GM12878 (cell line): ENCODE results near the gene TACR2. TPM values are rescaled to one million over a fixed set of nuclear protein-coding genes. Genes with fewer than 3 reads are reported as not detected.

Source experiments
- ATAC-seq: fragments of 200-7000 bp; cut with Tn5 transposase; 3 replicates; pipeline ENCODE4 v1.9.1; 2020; ENCODE audit warnings: mild to moderate bottlenecking, moderate library complexity
- BruUV-seq: library from RNA; stranded (reverse); fragments of 400-500 nt; replicated peaks from 2 replicates; lab custom pipeline; 2021; lab: Mats Ljungman, UMichigan
- CTCF ChIA-PET: fragments of 300-600 bp; sonication (Branson Sonifier 250); formaldehyde crosslinking; extraction: SDS; loops from one replicate; lab custom pipeline; 2021; ENCODE audit warnings: inconsistent platforms; lab: Yijun Ruan, JAX
- POLR2A ChIA-PET: fragments of 350-600 bp; formaldehyde crosslinking; extraction: SDS; loops from one replicate; lab custom pipeline; 2021; ENCODE audit warnings: inconsistent platforms; lab: Charles Lee
- RAD21 ChIA-PET: fragments of 300-600 bp; sonication (Branson Sonifier 250); formaldehyde crosslinking; loops from one replicate; lab custom pipeline; 2023; ENCODE audit warnings: antibody characterized with exemption; ENCODE audit not compliant: unreplicated experiment; lab: Charles Lee
- SMC1A ChIA-PET: fragments of 300-600 bp; sonication (Branson Sonifier 250); formaldehyde crosslinking; loops from one replicate; lab custom pipeline; 2023; ENCODE audit not compliant: unreplicated experiment, uncharacterized antibody; lab: Charles Lee
- DNase-seq: peaks from one replicate; pipeline ENCODE4 v3.0.0-alpha.2; 2011; ENCODE audit warnings: low read depth, low spot score
- FAIRE-seq: peaks from 3 replicates; lab custom pipeline; 2011; peaks lifted over from hg19 to GRCh38; lab: Jason Lieb, UNC
- H2AFZ ChIP-seq: 2 replicates; pipeline ENCODE4 v1.6.0; 2011; ENCODE audit warnings: low read depth, low read length, control low read depth; ENCODE audit not compliant: control insufficient read depth
- H3K27ac ChIP-seq: 2 replicates; pipeline ENCODE4 v1.5.1; 2011; ENCODE audit warnings: control low read depth; ENCODE audit not compliant: control insufficient read depth, insufficient read depth
- H3K27me3 ChIP-seq, 2 experiments: replicated peaks in 1 of 2; 2 replicates each; pipeline versions ENCODE4 v1.6.0 to v1.6.1; 2011; ENCODE audit warnings: low read length in 1 of 2; ENCODE audit not compliant: control insufficient read depth in 2 of 2, insufficient read depth in 2 of 2
- H3K36me3 ChIP-seq, 2 experiments: 2 replicates each; pipeline ENCODE4 v1.5.1; 2011; ENCODE audit warnings: low read length in 1 of 2; ENCODE audit not compliant: control insufficient read depth in 2 of 2, insufficient read depth in 2 of 2
- H3K4me1 ChIP-seq: 2 replicates; pipeline ENCODE4 v1.6.1; 2011; ENCODE audit warnings: mild to moderate bottlenecking, low read length, moderate library complexity, mixed read lengths; ENCODE audit not compliant: control insufficient read depth, insufficient read depth
- H3K4me2 ChIP-seq: 2 replicates; pipeline ENCODE4 v1.6.0; 2011; ENCODE audit warnings: control low read depth; ENCODE audit not compliant: control insufficient read depth, insufficient read depth
- H3K4me3 ChIP-seq: fragments of 200-600 bp; sonication (generic); 2 replicates; pipeline ENCODE4 v1.5.1; 2016
- H3K79me2 ChIP-seq: 2 replicates; pipeline ENCODE4 v1.6.0; 2011; ENCODE audit warnings: low read length; ENCODE audit not compliant: control insufficient read depth, insufficient read depth
- H3K9ac ChIP-seq: 2 replicates; pipeline ENCODE4 v1.8.0; 2011; ENCODE audit warnings: low read length, control low read depth, mixed read lengths; ENCODE audit not compliant: control insufficient read depth, insufficient read depth
- H3K9me3 ChIP-seq: replicated peaks from 3 replicates; pipeline ENCODE4 v1.5.1; 2011; ENCODE audit warnings: mild to moderate bottlenecking, low read length; ENCODE audit not compliant: control insufficient read depth, insufficient read depth
- H4K20me1 ChIP-seq: 2 replicates; pipeline ENCODE4 v1.6.0; 2011; ENCODE audit not compliant: control insufficient read depth, insufficient read depth
- ATF3 ChIP-seq: IDR thresholded peaks from 2 replicates; pipeline ENCODE4 v1.6.1; 2011; ENCODE audit warnings: low read depth, mild to moderate bottlenecking, low read length, moderate library complexity, borderline replicate concordance; ENCODE audit errors: extremely low read depth
- BCL11A ChIP-seq: IDR thresholded peaks from 2 replicates; pipeline ENCODE4 v1.6.1; 2011; ENCODE audit warnings: low read depth, low read length
- CBX5 ChIP-seq: sonication (generic); IDR thresholded peaks from 2 replicates; pipeline ENCODE4 v1.6.1; 2016; ENCODE audit warnings: low read depth, moderate library complexity, mild to moderate bottlenecking, inconsistent platforms
- HSF1 ChIP-seq: fragments of 150-350 bp; IDR thresholded peaks from 2 replicates; pipeline ENCODE4 v1.6.1; 2014; ENCODE audit warnings: mild to moderate bottlenecking, low read depth, low read length
- MEF2A ChIP-seq: IDR thresholded peaks from 2 replicates; pipeline ENCODE4 v1.6.1; 2011; ENCODE audit warnings: low read depth, mild to moderate bottlenecking, low read length, moderate library complexity; ENCODE audit not compliant: insufficient read depth
- PML ChIP-seq: IDR thresholded peaks from 2 replicates; pipeline ENCODE4 v1.6.1; 2012; ENCODE audit warnings: low read length, inconsistent platforms
- POLR2AphosphoS2 ChIP-seq: IDR thresholded peaks from 2 replicates; pipeline ENCODE4 v1.6.1; 2011; ENCODE audit warnings: low read depth, mild to moderate bottlenecking, low read length, improper control_type of control experiment, moderate library complexity
- REST ChIP-seq: IDR thresholded peaks from 2 replicates; pipeline ENCODE4 v1.6.1; 2012; ENCODE audit warnings: mild to moderate bottlenecking, low read depth, low read length
- SMC3 ChIP-seq: IDR thresholded peaks from 2 replicates; pipeline ENCODE4 v1.6.1; 2011; ENCODE audit warnings: low read length, improper control_type of control experiment, borderline replicate concordance
- SUZ12 ChIP-seq: fragments of 200-600 bp; sonication (generic); IDR thresholded peaks from one replicate; pipeline ENCODE4 v1.6.1; 2018; ENCODE audit warnings: antibody characterized with exemption, mild to moderate bottlenecking; ENCODE audit not compliant: unreplicated experiment
- WGBS: methylation state at CpG from one replicate; pipeline ENCODE4 v1.1.6; 2016; ENCODE audit warnings: low lambda C conversion rate; ENCODE audit not compliant: insufficient replicate concordance, insufficient coverage; ENCODE audit errors: missing lambda C conversion rate; 5-methylcytosine and 5-hydroxymethylcytosine counted together
- in situ Hi-C: fragments of 300-500 bp; cut with MboI; formaldehyde crosslinking; loops from 9 replicates; pipeline ENCODE4 v1.14.3; 2018; ENCODE audit warnings: mixed read lengths
- intact Hi-C: fragments of 100-400 bp; cut with micrococcal nuclease; formaldehyde crosslinking; loops from one replicate; pipeline ENCODE4 v1.14.2; 2022; ENCODE audit not compliant: unreplicated experiment
- polyA plus RNA-seq, 11 experiments: library from polyadenylated mRNA; depleted of rRNA in 4 of 11; unstranded in 6 of 11; stranded (reverse) in 5 of 11; fragments of >200 nt; fragmentation: Nextera tagmentation in 4 of 11; fragmentation: Illumina TruSeq in 1 of 11; extraction: Ambion mirVana in 4 of 11; extraction: Trizol in 1 of 11; gene quantifications; 1 replicate in 1 of 11; 2 replicates in 10 of 11; pipeline versions ENCODE4 v1.2.1 to v1.2.3, GENCODE V29; 2011 to 2016; ENCODE audit warnings: inconsistent platforms in 2 of 11, missing spikeins in 2 of 11, low read depth in 1 of 11
- total RNA-seq, 4 experiments: library from RNA; depleted of rRNA in 3 of 4; stranded (reverse); fragments of >200 nt in 3 of 4; fragmentation: Illumina TruSeq in 1 of 4; extraction: Trizol in 1 of 4; gene quantifications; 2 replicates each; pipeline versions ENCODE4 v1.2.1 to v1.2.3, GENCODE V29; 2013 to 2021
- TF ChIP-seq, protein P1 (sequence below): fragments of 150-350 bp; IDR thresholded peaks from 2 replicates; pipeline ENCODE4 v1.6.1; 2016; ENCODE audit warnings: low read depth, low read length

Gene TACR2
- total and polyA plus RNA-seq, 10 of the 15 experiments (the other 5 are each of a cell fraction or from before 2014, with no cell fraction given) = 0.11 TPM; not detected in 9

GRCh38 chr10:69458430-69459100 is 41.8 kb upstream of the TACR2 start (continued):
- no peak for TF ChIP-seq SMC3
- no peak for TF ChIP-seq REST

DNA sequence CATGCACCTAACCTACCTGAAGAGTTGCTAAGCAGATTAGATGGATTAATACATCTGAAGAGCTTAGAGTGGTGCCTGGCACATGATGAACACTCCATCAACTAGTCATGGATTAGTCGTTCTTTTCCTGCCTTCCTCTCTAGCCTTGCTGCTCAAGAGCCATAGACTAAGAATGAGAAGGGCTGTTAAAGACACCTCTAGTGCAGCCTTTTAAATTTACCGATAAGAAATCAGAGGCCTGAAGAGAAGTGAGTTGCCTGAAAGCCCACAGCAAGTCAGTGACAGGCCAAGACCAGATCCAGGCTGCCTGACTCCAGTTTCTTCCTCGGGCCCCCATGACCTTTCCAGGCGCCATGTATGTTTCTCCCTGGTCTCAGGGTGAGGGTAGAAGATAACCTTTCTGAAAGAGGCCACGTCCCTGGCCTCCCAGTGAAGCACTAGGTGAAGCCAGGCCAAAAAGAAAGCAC is 41.1 kb upstream of the TACR2 start:
- no TSS peak for BruUV-seq
- H3K4me3 ChIP-seq = no peak overlapping the region
- no peak for DNase-seq
- ChIA-PET RAD21 (interaction anchor here (1.4 kb wide), 1 partner anchor 8 kb away, joined by 3 read pairs; no protein-coding TSS in a partner anchor), POLR2A (interaction anchor here (1.1 to 2.1 kb wide), 2 partner anchors 10 to 11 kb away, joined by 4 to 5 read pairs; no protein-coding TSS in a partner anchor), CTCF (interaction anchor here (0.6 to 1.2 kb wide), 3 partner anchors 11 to 50 kb away, joined by 3 to 4 read pairs (median 3); no protein-coding TSS in a partner anchor), SMC1A (interaction anchor here (1.0 to 2.2 kb wide), 2 partner anchors 9 to 11 kb away, joined by 3 to 6 read pairs; no protein-coding TSS in a partner anchor)
- no peak overlapping the region for H2AFZ ChIP-seq
- H3K4me2 ChIP-seq = no peak overlapping the region
- no peaks in the 10 kb centered on the region for H4K20me1 ChIP-seq
- H3K27me3 ChIP-seq = no peaks in the 10 kb centered on the region; a peak in 1 of 4 replicates
- H3K4me1 ChIP-seq = peaks cover 12% of the 10 kb centered on the region
- H3K79me2 ChIP-seq = no peaks in the 10 kb centered on the region
- no peaks in the 10 kb centered on the region for H3K9me3 ChIP-seq
- ATAC-seq = no peak
- H3K27ac ChIP-seq = no peak overlapping the region
- no peak for FAIRE-seq
- H3K9ac ChIP-seq = no peak overlapping the region
- intact Hi-C loops (no loop called here), in situ Hi-C loops (no loop called here)
- H3K36me3 ChIP-seq = no peaks in the 10 kb centered on the region; a peak in 1 of 4 replicates
- WGBS = 42% methylated on average over 5 of the region's 5 CpGs
- TF ChIP-seq, protein P1, sequence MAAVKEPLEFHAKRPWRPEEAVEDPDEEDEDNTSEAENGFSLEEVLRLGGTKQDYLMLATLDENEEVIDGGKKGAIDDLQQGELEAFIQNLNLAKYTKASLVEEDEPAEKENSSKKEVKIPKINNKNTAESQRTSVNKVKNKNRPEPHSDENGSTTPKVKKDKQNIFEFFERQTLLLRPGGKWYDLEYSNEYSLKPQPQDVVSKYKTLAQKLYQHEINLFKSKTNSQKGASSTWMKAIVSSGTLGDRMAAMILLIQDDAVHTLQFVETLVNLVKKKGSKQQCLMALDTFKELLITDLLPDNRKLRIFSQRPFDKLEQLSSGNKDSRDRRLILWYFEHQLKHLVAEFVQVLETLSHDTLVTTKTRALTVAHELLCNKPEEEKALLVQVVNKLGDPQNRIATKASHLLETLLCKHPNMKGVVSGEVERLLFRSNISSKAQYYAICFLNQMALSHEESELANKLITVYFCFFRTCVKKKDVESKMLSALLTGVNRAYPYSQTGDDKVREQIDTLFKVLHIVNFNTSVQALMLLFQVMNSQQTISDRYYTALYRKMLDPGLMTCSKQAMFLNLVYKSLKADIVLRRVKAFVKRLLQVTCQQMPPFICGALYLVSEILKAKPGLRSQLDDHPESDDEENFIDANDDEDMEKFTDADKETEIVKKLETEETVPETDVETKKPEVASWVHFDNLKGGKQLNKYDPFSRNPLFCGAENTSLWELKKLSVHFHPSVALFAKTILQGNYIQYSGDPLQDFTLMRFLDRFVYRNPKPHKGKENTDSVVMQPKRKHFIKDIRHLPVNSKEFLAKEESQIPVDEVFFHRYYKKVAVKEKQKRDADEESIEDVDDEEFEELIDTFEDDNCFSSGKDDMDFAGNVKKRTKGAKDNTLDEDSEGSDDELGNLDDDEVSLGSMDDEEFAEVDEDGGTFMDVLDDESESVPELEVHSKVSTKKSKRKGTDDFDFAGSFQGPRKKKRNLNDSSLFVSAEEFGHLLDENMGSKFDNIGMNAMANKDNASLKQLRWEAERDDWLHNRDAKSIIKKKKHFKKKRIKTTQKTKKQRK = no peak
- TF ChIP-seq PML (no peak), MEF2A (no peak), ATF3 (no peak), CBX5 (no peak), BCL11A (no peak), POLR2AphosphoS2 (no peak), HSF1 (no peak), SUZ12 (no peak)
